ENCODE data around the gene ARHGEF1. TPM values are rescaled to one million over a fixed set of nuclear protein-coding genes. Genes with fewer than 3 reads are reported as not detected.

ARHGEF1 gene
- total RNA-seq, 1 donor from 2014 or later, result 114 TPM

DNA sequence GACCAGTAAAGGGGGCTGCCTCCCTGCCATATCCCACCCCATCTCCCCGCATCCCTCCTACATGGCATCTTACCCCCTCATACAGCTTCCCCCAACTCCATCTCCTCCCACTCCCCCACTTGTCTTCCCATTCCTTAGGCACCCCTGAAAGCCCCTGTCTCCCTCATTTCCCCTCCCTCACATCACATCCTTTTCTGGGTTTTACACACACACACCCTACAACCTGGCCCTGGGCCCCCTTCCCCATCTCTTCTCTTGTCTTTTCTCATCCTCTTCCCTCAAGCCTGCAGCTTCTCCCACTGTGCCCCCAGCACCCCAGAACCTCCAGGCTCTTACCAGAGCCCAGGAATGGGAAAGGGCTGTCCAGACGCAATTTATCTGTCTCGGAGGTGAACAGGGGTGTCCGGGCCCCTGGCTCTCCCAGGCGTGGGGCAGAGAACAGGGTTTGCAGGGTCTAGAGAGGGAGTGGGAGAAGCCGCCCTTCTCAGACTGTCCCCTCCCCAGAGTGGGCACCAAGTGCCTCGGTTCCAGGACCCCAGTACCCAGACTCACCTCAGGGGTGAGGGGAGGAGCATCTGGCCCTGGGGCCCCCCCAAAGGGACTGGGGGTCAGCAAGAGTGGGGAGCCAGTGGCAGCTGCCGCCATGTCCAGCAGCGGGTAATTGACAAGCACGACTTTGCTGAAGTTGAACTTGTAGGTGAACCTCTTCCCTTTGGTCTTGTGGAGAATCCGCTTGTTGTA is 25.9 kb downstream of the ARHGEF1 start:
- H3K4me3 ChIP-seq, result no peak overlapping the region
- H3K4me1 ChIP-seq, result peaks cover 10% of the 10 kb centered on the region
- peaks cover 0 to 27% of the 10 kb centered on the region in 2 donors for H3K36me3 ChIP-seq
- no peaks in the 10 kb centered on the region for H3K27me3 ChIP-seq
- intact Hi-C loops (cut with DNase I), result no loop called here
- H3K27ac ChIP-seq, result no peak overlapping the region
- TF ChIP-seq, protein P1, sequence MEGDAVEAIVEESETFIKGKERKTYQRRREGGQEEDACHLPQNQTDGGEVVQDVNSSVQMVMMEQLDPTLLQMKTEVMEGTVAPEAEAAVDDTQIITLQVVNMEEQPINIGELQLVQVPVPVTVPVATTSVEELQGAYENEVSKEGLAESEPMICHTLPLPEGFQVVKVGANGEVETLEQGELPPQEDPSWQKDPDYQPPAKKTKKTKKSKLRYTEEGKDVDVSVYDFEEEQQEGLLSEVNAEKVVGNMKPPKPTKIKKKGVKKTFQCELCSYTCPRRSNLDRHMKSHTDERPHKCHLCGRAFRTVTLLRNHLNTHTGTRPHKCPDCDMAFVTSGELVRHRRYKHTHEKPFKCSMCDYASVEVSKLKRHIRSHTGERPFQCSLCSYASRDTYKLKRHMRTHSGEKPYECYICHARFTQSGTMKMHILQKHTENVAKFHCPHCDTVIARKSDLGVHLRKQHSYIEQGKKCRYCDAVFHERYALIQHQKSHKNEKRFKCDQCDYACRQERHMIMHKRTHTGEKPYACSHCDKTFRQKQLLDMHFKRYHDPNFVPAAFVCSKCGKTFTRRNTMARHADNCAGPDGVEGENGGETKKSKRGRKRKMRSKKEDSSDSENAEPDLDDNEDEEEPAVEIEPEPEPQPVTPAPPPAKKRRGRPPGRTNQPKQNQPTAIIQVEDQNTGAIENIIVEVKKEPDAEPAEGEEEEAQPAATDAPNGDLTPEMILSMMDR (IDR thresholded peaks at IDR 0.05), result no peak
- DNase-seq (ENCODE audit: extremely low spot score in 2 of 2), result no peak
- no peaks in the 10 kb centered on the region for H3K9me3 ChIP-seq

GRCh38 chr19:41909706-41910105 is 26.7 kb downstream of the ARHGEF1 start:
- Histone ChIP-seq H3K27ac (no peak overlapping the region), H3K4me1 (peaks cover 10% of the 10 kb centered on the region), H3K27me3 (no peaks in the 10 kb centered on the region), H3K36me3 (peaks cover 0 to 19% of the 10 kb centered on the region in 2 donors), H3K9me3 (no peaks in the 10 kb centered on the region), H3K4me3 (no peak overlapping the region)
- intact Hi-C loops (cut with DNase I), result no loop called here
- TF ChIP-seq, protein P1 (IDR thresholded peaks at IDR 0.05), result no peak
- TF ChIP-seq POLR2A (IDR thresholded peaks at IDR 0.05), result no peak
- TF ChIP-seq POLR2AphosphoS5 (IDR thresholded peaks at IDR 0.05; ENCODE audit: insufficient read depth in 1 of 2, low read depth in 1 of 2), result no peak
- no peak for DNase-seq (ENCODE audit: extremely low spot score in 2 of 2)

GRCh38 chr19:41910240-41910991 is 27.4 kb downstream of the ARHGEF1 start:
- Histone ChIP-seq H3K9me3 (no peaks in the 10 kb centered on the region), H3K36me3 (peaks cover 0 to 14% of the 10 kb centered on the region in 2 donors), H3K4me3 (no peak overlapping the region), H3K4me1 (peaks cover 14% of the 10 kb centered on the region), H3K27me3 (no peaks in the 10 kb centered on the region), H3K27ac (no peak overlapping the region)
- no peak for DNase-seq (ENCODE audit: extremely low spot score in 2 of 2)
- no peak for TF ChIP-seq POLR2A (IDR thresholded peaks at IDR 0.05)
- no peak for TF ChIP-seq POLR2AphosphoS5 (IDR thresholded peaks at IDR 0.05; ENCODE audit: insufficient read depth in 1 of 2, low read depth in 1 of 2)
- TF ChIP-seq, protein P1 (IDR thresholded peaks at IDR 0.05), result no peak
- intact Hi-C loops (cut with DNase I), result no loop called here

DNA sequence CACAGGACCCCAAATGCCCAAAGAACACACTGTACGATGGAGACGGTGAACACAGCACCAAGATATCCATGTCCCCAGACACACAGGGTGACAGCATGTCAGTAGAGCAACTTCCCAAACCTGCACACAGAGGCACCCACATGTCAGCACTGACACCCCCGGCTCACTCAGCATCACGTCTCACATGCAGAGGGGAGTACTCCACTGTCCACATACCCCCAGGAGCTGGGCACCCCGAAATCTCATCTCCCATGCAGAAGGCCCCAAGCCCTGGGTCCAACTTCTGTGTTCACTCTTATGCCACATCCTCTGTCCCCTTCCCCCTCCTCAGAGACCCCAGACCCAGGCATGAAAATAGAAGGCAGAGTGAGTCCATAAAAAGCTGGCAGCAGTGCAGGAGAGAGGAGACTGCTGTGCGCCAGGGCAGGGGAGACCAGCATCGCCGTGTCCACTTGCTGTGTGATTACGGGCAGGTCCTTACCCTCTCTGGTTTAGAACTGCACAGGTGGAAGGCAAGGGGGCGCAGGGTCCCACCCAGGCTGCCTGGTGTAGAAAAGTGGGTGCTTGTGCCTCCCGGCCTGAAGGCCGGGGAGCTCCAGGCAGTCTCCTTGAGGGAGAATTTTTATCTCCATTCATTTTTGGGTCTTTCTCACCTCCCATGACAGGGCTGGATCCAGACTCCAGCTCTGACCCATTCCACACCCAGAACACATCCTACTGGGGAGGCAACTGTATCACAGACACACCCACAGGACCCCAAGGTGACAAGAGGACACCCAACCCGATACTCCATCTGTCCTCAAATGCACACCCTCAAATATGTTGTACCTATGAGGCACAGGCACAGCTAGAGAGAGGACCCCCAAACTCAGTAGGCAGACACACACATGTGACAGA is 28.3 kb downstream of the ARHGEF1 start:
- intact Hi-C loops (cut with DNase I), result no loop called here
- peaks cover 7% of the 10 kb centered on the region for H3K27me3 ChIP-seq
- no peak for TF ChIP-seq POLR2AphosphoS5 (IDR thresholded peaks at IDR 0.05; ENCODE audit: insufficient read depth in 1 of 2, low read depth in 1 of 2)
- no peak for TF ChIP-seq POLR2A (IDR thresholded peaks at IDR 0.05)
- TF ChIP-seq, protein P1 (IDR thresholded peaks at IDR 0.05), result no peak

More for the DNA sequence above, 28.3 kb downstream of the ARHGEF1 start:
- H3K36me3 ChIP-seq, result peaks cover 0 to 5% of the 10 kb centered on the region in 2 donors
- no peaks in the 10 kb centered on the region for H3K9me3 ChIP-seq
- no peak overlapping the region for H3K27ac ChIP-seq
- peaks cover 14% of the 10 kb centered on the region for H3K4me1 ChIP-seq
- no peak overlapping the region for H3K4me3 ChIP-seq
- DNase-seq (ENCODE audit: extremely low spot score in 2 of 2), result no peak
